Measurements from ENCODE around the gene OR13C2.

GRCh38 chr9:104556830-104557634, 48.4 kb downstream of the OR13C2 start:
- TF ChIP-seq EZH2 (IDR thresholded peaks at IDR 0.05; ENCODE audit: insufficient read depth, poor library complexity, severe bottlenecking) (no peak), EZH2phosphoT487 (IDR thresholded peaks at IDR 0.05; ENCODE audit: insufficient read depth, low read depth) (no peak)
